ENCODE data around the gene ITPR3. TPM values are rescaled to one million over a fixed set of nuclear protein-coding genes. Genes with fewer than 3 reads are reported as not detected.

Gene ITPR3
- total RNA-seq, 1 experiment from 2014 or later = 103 TPM

- ChIA-PET CTCF (interaction anchor here (1.3 kb wide), 1 partner anchor 48 kb away, joined by 3 read pairs; no protein-coding TSS in a partner anchor), RAD21 (ENCODE audit: low non-redundant PET in 1 of 2, low total read pairs in 2 of 2, uncharacterized antibody in 2 of 2, unreplicated experiment in 2 of 2) (no interaction called here), POLR2A (no interaction called here)
- intact Hi-C loops (cut with micrococcal nuclease) = loop anchor here (1.0 to 10.0 kb wide), 5 partner anchors 37 to 569 kb away; partner anchors contain the start of gene ITPR3
- Histone ChIP-seq H3K36me3 (ENCODE audit: control insufficient read depth in 1 of 2, insufficient read depth in 2 of 2, low read length in 2 of 2) (no peaks in the 10 kb centered on the region), H3K79me2 (ENCODE audit: insufficient read depth, low read length) (no peaks in the 10 kb centered on the region), H3K9ac (ENCODE audit: low read length) (0 out of 2 replicates have a peak overlapping the region, but pooled peaks have one; percentile 12), H3K4me1 (ENCODE audit: control insufficient read depth in 1 of 2, insufficient read depth in 2 of 2, low read length in 2 of 2) (peaks cover 17 to 48% of the 10 kb centered on the region in 2 experiments), H3K9me3 (ENCODE audit: control insufficient read depth in 1 of 2, insufficient read depth in 1 of 2, low read depth in 1 of 2, low read length in 2 of 2) (no peaks in the 10 kb centered on the region), H2AFZ (ENCODE audit: low read depth, low read length, poor library complexity, severe bottlenecking) (peak overlapping the region; percentile 39), H3K4me3 (replicated peaks in 1 of 2; ENCODE audit: low read depth in 1 of 2, low read length in 2 of 2) (no peak overlapping the region), H4K20me1 (ENCODE audit: insufficient read depth) (no peaks in the 10 kb centered on the region), H3K4me2 (ENCODE audit: low read length) (peak overlapping the region; percentile 46), H3K27ac (ENCODE audit: low read depth, low read length) (no peak overlapping the region), H3K9me2 (ENCODE audit: insufficient read depth) (no peaks in the 10 kb centered on the region), H3K27me3 (ENCODE audit: insufficient read depth, low read length) (no peaks in the 10 kb centered on the region)
- peak; percentile 63 for ATAC-seq
- no TSS peak for BruUV-seq (replicated peaks)
- TF ChIP-seq CTCF (IDR thresholded peaks at IDR 0.05 in 2 of 3, conservative IDR thresholded peaks at IDR 0.05 in 1 of 3; ENCODE audit: borderline replicate concordance in 1 of 3, insufficient read depth in 1 of 3, low read depth in 2 of 3, low read length in 2 of 3) = peak in 2 of 3 experiments; percentile 91 to 98; a peak in 4 of 6 replicates
- no peak for TF ChIP-seq ELF1 (IDR thresholded peaks at IDR 0.05; ENCODE audit: borderline replicate concordance, low read depth)
- peak; percentile 31; the same call in 1 of the 2 replicates for TF ChIP-seq ZFX (IDR thresholded peaks at IDR 0.05)
- no peak for TF ChIP-seq SIN3A (IDR thresholded peaks at IDR 0.05; ENCODE audit: low read depth)
- TF ChIP-seq EZH2 (IDR thresholded peaks at IDR 0.05) = no peak
- TF ChIP-seq ATF3 (IDR thresholded peaks at IDR 0.05) = no peak
- no peak for TF ChIP-seq YY1 (IDR thresholded peaks at IDR 0.05; ENCODE audit: extremely low read depth, insufficient replicate concordance, low read depth, low read length)
- DNase-seq (ENCODE audit: low read depth, low spot score) = peak; percentile 62
Observed at GRCh38 chr6:33585403-33586107, 35.6 kb upstream of the ITPR3 start.
